Right forelimb (tissue), 1 donor: ENCODE results near the gene UGCG.
A peak's percentile ranks its signal among the peaks of the same experiment; 100 is the strongest.
"Not testable (repeated sequence)": the region's sequence is repeated elsewhere in the genome, so short reads cannot be mapped to it uniquely, and the experiment has no call there.

Experiments
- DNase-seq: peaks from one replicate; pipeline ENCODE4 v3.0.0-alpha.2; 2018

Gene UGCG

GRCh38 chr9:111895996-111896941, at the start of gene UGCG:
Gene UGCG (plus strand): TSS chr9:111896814. CDS start chr9:111897216, 402 bp downstream.
- peak; percentile 95 for DNase-seq

DNA sequence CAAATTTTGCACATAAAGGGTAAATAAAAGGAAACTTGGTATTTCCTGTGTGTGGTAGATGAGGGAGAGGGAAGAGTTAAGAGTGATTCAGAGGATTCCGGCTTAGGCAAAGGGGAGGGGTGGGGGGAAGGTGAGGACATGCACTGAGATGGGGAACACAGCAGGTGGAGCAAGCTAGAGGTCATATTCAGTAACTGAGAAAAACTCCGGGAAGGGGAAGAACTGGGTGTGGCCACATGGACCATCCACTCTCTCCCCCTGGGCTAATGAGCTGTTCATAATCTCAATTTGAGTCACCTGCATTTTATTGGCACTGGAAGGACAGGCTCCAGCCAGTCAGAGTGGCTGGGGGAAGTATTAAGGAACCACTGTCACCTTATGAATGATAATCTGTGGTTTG, 45.1 kb upstream of the UGCG start:
- no peak for DNase-seq

DNA sequence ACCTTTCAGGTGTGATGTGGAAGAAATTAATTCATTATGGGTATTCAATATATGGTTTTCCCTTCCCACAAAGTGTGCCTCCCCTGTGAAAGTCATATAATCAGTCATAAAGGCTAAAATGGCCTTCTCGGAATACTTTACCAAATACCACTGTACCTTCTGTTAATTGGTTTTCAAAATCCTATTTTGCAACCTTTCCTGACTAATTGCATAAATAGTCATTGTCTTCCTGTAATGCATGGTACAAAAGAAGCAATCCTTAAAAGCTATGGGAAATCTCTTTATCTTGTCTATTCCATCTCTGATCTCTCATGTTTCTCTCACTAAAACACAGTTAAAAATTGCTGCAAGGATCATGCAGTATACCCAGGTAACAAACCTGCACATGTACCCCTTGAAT, 44.3 kb upstream of the UGCG start:
- DNase-seq: no peak

GRCh38 chr9:111853450-111853827, 43.2 kb upstream of the UGCG start:
- no peak for DNase-seq

DNA sequence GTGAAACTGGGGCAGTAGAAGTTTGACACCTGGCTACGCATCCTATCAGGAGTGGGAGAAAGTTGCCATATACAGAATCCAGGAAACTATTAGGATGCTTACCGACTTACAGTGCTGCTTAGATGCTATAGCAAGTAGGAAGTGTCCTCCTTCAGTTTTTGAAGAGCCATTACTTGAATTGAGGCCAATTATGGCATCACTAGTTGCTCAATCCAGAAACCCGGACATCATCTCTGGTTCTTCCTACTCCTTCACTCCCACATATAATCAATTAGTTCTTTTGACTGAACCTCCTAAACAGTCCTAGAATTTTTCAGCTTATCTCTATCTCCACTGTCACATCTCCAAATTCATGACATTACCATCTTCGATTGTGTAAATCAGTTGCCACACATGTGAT, 41.8 kb upstream of the UGCG start:
- DNase-seq: no peak

DNA sequence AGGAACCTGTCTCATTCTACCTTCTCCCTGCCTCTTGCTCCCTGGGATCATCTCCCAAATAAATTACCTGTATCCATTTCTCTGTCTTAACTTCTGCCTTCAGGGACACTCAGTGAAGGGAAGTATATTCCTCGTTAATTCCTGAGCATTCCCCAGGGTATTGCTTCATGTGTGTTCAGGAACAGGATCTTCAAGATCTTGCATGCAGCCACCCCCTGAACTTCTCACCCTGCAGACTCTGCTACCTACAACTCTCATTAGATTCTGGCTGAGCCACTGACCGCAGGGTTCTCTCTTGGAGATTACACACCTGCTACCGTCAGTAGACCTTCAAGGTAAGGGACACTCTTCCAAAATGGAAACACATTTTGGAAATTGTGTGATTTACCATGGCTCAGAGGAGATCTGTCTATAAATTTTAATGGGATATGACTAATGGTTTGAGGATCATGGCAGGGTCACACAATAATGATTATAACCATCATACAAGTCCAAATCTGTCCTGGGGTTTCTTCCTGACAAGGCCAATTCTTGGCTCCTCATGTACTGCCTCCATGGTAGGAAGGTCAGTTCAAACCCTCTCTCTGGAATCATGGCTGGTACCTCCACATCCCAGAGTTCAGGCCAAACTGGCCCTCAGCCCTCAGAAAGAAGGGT, 38.9 kb upstream of the UGCG start:
- no peak for DNase-seq

DNA sequence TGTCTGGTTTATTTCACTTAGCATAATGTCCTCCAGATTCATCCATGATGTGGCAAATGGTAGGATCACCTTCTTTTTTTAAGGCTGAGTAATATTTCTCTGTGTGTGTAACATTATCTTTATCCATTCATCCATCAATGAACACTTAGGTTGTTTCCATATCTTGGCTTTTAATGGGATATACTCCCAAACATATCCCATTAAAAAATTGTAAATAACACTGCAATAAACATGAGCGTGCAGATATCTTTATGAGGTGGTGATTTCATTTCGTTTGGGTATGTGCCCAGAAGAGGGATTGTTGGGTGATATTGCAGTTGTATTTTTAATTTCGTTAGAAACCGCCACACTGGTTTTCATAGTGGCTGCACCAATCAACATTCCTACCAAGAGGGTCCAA, 36.2 kb upstream of the UGCG start:
- no peak for DNase-seq

GRCh38 chr9:111863636-111864035, 33.0 kb upstream of the UGCG start:
- no peak for DNase-seq

DNA sequence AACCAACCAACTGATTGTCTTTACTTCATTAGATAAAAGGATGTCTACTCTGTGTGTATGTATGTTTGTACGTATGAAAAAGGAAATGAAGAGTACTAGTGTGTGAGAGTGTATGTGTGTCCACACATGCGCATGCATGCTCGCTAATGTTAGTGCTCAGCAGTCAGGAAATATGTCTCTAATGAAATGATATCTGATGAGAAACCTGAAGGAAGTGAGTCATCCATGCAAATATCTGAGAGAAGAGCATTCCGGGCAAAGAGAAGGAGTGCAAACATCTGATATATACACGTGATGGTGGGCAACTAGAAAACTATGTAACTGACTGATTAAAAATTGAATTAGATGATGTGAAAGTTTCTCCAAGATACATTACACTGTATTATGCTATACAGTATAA, 29.6 kb upstream of the UGCG start:
- DNase-seq: no peak

DNA sequence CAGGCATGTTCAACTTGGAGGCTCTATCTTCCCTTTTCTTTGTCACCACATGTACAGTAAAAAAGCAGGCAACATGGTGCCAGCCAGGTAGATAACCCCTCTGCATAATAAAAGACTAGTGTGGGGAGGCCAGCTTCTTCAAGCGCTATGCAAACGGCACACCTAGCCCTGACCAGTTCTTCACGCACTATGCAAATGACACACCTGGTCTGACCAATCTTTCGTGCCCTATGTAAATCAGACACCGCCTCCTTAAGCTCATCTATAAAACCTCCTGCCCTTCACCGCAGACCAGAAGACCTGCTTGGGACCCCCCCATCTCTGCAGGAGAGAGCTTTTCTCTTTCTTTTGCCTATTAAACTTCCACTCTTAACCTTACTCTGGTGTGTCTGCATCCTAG, 28.1 kb upstream of the UGCG start:
- DNase-seq: no peak

DNA sequence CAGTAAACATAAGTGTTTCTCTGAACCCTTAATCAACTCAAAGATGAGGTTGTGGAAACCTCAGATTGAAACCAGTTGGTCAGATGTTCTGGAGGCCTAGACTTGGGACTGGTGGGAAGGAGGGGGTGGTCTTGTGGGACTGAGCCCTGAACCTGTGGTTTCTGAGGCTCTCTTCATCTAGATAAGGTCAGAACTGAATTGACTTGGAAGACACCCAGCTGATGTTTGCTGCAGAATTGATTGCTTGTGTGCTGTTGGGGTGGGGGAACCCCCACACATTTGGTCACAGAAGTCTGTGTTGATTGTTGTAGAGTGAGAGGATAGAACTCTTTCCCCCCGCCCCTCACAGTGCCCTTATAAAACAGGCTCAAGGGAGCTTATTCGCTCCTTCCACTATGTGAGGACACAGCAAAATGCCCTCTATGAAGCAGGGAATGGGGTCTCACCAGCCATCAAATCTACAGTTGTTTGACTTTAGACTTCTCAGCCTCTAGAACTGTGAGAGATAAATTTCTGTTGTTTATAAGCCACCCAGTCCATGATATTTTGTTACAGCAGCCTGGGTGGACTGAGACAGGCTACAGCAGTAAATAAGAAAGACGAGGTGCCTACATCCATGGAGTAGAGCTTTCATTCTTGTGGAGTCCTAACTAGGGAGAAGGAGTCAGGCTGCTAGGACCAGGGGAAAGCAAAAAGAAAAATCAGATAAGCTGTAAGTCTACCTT, 25.7 kb upstream of the UGCG start:
- no peak for DNase-seq

- DNase-seq: no peak
Observed at GRCh38 chr9:111871499-111871855, 25.1 kb upstream of the UGCG start.

DNA sequence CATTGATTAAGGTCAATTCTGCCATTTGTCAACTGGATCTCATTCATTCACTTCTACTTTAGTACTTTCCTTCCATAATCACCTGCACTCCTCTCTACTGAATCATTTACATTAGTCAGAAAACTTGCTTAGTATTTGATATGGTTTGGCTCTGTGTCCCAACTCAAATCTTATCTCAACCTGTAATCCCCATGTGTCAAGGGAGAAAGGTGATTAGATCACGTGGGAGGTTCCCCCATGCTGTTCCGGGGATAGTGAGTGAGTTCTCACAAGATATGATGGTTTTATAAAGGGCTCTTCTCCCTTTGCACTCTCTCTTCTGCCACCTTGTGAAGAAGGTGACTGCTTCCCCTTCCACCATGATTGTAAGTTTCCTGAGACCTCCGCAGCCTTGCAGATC, 23.7 kb upstream of the UGCG start:
- no peak for DNase-seq

DNA sequence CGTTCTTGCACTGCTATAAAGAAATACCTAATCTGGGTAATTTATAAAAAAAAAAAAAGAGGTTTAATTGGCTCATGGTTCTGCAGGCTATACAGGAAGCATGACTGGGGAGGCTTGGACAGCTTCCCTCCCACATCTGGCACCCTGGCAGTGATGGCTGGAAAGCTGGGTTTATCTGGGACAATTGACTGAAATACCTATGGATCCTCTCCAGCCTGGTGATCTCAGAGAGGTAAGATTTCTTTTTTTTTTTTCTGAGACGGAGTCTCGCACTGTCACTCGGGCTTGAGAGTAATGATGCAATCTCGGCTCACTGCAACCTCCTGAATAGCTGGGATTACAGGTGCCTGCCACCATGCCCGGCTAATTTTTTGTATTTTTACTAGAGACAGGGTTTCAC, 22.7 kb upstream of the UGCG start:
- no peak for DNase-seq

DNA sequence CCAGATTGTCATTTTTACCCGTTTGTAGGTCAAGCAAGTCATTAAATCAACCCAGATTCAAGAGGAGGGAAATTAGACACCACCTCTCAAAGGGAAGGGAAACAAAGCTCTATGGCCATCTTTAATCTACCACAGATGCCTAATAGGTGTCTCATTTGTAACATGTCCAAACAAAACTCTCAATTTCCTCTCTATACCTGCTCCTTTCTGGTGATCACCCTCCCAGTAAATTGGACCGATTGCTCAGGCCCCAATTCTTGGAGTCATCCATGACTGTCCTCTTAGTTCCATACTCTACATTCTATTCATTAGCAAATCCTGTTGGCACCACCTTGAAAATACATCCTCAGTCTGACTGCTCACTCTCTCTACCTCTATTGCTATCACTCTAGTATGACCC, 22.1 kb upstream of the UGCG start:
- no peak for DNase-seq

DNA sequence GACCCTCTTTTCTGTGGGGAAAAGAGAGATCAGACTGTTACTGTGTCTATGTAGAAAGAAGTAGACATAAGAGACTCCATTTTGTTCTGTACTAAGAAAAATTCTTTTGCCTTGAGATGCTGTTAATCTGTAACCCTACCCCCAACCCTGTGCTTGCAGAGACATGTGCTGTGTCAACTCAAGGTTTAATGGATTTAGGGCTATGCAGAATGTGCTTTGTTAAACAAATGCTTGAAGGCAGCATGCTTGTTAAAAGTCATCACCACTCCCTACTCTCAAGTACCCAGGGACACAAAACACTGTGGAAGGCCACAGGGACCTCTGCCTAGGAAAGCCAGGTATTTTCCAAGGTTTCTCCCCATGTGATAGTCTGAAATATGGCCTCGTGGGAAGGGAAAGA, 21.3 kb upstream of the UGCG start:
- not testable (repeated sequence) for DNase-seq

DNA sequence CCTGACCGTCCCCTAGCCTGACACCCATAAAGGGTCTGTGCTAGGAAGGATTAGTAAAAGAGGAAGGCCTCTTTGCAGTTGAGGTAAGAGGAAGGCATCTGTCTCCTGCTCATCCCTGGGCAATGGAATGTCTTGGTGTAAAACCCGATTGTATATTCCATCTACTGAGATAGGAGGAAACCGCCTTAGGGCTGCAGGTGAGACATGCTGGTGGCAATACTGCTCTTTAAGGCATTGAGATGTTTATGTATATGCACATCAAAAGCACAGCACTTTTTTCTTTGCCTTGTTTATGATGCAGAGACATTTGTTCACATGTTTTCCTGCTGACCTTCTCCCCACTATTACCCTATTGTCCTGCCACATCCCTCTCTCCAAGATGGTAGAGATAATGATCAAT, 20.9 kb upstream of the UGCG start:
- not testable (repeated sequence) for DNase-seq

DNA sequence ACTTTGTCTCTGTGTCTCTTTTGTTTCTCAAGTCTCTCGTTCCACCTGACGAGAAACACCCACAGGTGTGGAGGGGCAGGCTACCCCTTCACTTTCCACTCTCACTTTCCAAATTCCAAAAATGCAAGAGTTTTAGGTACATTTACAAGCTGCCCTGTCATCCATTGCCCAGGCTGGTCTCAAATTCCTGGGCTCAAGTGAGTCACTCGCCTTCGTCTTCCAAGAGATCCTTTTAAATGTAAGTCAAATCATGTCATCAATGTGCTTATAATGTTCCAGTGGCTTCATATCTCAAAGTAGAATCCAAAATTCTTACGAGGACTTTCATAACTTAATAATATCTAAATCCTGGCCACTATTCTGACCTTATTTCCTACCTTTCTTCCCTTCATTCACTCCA, 20.4 kb upstream of the UGCG start:
- DNase-seq: no peak

- DNase-seq: no peak
Observed at GRCh38 chr9:111877420-111877819, 19.2 kb upstream of the UGCG start.

DNA sequence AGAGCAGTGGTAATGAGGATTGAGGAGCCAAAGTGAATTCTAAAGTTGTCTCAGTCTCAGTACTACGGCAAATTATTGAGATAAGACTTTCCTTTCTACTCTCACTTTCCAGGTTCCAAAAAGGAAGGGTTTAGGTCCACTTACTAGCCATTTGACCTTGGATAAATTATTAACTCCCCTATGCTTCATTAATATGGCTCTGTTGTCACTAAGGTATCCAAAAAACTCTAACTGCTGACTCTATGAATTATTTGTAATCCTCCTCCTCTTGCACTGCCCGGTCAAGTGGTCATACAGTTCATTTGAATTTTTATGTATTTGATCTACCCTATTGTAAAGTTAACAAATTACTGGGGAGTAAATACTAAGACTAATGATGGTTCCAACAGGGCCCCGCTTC, 17.7 kb upstream of the UGCG start:
- DNase-seq: no peak

DNA sequence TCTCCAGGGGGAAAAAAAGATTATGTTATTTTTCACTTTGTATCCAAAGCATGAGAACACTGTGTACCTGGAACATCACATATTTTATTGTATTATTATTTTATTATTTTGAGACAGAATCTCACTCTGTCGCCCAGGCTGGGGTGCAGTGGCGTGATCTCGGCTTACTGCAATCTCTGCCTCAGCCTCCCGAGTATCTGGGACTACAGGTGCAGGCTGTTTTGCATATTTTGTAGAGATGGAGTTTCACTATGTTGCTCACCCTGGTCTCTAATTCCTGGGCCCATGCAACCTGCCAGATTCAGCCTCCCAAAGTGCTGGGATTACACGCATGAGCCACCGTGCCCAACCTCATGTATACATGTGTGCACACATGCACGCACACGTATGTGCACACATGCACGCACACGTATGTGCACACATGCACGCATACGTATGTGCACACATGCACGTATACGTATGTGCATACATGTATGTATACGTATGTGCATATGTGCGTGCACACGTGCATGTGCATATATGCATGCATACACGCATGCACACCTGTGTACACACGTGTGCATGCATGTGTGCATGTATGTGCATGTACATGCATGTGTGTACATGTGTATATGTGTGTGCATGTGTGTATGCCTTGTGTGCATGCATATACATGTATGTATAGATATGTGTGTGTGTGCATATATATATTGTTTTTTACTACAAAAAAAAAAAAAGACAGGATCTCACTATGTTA, 9.5 kb upstream of the UGCG start:
- no peak for DNase-seq

DNA sequence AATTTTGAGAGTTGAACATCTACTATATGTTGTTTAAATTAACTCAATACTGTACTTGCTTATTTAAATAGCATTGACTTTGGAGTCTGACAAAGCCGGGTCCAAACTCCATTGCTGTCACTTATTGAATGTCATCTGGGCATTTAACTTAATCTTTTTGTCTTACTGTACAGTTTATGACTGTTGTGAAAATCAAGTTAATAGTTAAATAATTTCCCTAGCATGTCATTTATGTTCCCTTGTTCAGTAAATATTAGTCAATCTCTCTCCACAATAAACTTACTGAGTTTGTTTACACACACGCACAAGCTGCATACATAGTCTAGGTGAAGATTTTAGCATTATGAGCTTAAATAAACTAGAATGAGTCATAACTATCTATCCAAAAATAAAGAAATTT, 6.3 kb upstream of the UGCG start:
- no peak for DNase-seq

GRCh38 chr9:111890867-111891266, 5.7 kb upstream of the UGCG start:
- DNase-seq: not testable (repeated sequence)
